Measurements from ENCODE around the gene SS18L1. TPM values are rescaled to one million over a fixed set of nuclear protein-coding genes. Genes with fewer than 3 reads are reported as not detected.
"Not testable (repeated sequence)": the region's sequence is repeated elsewhere in the genome, so short reads cannot be mapped to it uniquely, and the experiment has no call there.

Gene SS18L1
- total RNA-seq, 1 experiment from 2014 or later = 15.1 TPM

- no peak for DNase-seq (ENCODE audit: low read depth)
Observed at GRCh38 chr20:62137478-62138203, 5.9 kb upstream of the SS18L1 start.

DNA sequence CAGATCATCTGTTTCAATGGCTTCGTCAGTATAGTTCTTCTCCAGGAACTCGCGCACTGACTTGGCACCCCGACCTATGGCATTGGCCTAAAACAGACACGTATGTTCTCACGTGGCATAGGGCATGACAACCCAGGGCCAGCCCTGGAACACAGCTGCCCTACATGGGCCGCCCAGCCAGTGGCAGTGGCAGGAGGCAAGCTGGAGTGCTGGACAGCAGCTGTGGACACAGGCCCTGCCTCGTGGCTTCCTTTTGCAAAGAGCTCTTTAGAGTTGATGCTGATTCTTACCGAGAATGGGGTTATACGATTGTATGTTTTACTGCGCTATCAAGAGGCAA is 5.4 kb upstream of the SS18L1 start:
- DNase-seq (ENCODE audit: low read depth) = no peak

- DNase-seq (ENCODE audit: low read depth) = no peak
Observed at GRCh38 chr20:62138912-62139311, 4.7 kb upstream of the SS18L1 start.

DNA sequence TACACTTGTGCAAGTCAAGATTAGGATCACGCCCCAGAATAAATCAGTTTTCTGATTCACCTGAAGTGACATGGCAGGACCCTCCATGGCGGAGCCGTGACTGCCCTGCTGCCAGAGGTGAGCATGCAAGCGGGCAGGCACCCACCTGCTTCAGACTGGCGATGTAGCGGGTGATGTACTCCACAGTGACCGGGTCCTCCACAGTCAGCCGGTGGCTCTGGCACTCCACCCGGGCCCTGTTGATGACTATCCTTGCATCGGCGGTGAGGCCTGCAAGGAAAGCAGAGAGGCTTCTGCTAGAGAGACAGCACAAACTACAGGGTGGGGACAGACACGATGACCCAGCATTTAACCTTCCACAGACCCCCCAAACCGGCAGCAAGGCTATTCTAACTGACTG is 3.9 kb upstream of the SS18L1 start:
- DNase-seq (ENCODE audit: low read depth) = no peak

- no peak for DNase-seq (ENCODE audit: low read depth)
Observed at GRCh38 chr20:62141043-62141396, 2.5 kb upstream of the SS18L1 start.

DNA sequence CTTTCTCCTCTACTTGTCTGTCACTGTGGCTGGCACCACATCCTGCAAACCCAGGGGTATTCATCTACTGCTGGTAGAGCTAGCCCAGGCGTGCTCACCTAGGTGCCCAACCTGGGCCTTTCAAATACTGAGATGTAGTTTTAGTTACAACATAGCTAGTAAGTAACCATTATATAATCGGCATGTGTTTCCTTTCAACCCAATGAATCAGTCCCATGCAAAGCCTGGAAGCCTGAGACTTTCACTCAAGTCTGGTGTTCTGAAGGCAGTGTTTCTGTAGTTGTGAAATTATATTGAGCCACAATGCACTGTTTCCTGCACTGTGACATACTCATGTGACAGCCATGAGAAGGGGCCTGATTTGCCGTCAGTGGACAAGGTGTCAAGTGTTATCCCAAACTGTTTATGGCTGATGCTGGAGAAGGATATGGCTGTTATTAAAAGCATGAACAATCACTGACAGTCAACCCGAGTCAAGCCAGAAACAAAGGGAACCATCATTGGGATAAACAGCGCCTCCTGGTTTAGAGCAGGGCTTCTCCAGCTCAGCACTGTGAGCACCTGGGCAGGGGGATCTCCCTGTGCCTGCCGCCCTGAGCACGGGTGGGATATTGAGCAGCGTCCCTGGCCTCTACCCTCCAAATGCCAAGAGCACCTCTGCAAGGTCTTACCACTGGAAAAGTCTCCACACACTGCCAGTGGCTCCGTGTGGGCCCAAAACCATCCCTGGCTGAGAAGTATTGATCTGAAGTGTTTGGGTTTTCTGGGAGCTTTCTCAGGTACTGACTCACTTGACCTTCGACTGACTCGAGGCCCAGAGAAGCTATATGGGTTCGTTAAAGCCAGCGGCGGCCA is 1.9 kb upstream of the SS18L1 start:
- no peak for DNase-seq (ENCODE audit: low read depth)

- no peak for DNase-seq (ENCODE audit: low read depth)
Observed at GRCh38 chr20:62142252-62143080, 1.1 kb upstream of the SS18L1 start.

GRCh38 chr20:62143957-62144825 is 622 bp downstream of the SS18L1 start:
- DNase-seq (ENCODE audit: low read depth) = peak; percentile 68

GRCh38 chr20:62145688-62146018 is 2.1 kb downstream of the SS18L1 start:
- DNase-seq (ENCODE audit: low read depth) = no peak

DNA sequence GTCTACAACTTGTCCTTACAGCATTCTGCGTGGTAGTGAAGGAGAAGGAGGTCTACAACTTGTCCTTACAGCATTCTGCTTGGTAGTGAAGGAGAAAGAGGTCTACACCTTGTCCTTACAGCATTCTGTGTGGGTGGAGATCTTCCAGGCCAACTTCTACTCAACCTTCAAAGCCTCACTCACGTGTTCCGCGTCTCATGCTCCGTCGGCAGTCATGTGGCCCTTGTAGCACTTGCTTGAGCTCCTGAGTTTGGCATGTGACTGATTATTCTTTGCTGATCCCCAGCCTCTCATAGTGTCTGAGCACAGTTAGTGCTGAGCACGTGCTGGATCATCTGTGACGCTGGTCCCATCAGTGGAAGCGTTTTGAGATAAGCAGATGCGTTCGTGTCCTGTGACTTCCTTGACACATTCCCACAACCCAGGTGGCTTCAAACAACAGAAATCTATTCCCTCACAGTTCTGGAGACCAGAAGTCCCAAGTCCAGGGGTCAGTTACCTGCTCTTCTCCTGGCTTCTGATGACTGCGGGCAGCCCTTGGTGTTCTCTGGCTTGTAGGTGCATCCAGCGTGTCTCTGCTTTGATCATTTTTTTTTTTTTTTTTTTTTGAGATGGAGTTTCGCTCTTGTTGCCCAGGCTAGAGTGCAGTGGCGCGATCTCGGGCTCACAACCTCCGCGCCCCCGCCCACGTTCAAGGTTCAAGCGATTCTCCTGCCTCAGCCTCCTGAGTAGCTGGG is 2.6 kb downstream of the SS18L1 start:
- no peak for DNase-seq (ENCODE audit: low read depth)

DNA sequence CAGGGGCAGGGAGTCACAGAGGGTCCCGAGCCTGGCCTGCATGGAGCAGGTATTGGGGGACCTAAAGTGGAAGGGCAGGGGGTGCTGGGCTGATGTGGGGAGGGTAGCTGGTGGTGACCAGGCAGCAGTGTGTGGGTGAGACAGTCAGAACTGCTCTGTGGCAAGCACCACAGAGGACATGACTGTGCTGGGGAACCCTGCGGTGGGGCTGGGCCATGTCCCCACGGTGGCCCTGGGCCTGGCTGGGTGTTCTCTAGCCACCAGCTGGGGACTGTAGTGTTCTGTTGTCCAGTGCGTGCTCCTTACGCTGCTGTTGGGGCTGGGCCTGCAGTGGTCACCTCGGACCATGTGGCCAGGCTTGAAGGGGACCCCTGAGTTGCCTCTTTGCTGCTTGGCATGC is 3.6 kb downstream of the SS18L1 start:
- no peak for DNase-seq (ENCODE audit: low read depth)

DNA sequence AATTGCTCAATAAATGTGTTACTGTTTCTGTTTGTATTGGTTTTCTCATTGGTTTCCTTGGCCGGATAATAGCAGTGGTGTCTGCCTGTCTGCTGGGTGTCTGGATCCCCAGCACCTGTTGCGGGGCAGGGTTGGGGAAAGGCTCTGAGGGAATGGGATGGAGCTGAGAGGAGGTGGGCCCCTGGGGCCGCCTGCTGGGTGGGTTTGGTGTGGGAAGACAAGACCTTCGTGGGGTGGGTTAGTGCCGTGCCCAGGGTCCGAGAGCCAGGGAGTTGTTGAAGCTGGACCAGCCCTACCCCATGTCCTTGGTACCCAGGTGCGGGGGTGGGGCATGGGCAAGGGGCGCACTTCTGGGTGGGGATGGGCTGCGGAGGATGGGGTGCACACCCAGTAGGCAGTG is 4.0 kb downstream of the SS18L1 start:
- no peak for DNase-seq (ENCODE audit: low read depth)

DNA sequence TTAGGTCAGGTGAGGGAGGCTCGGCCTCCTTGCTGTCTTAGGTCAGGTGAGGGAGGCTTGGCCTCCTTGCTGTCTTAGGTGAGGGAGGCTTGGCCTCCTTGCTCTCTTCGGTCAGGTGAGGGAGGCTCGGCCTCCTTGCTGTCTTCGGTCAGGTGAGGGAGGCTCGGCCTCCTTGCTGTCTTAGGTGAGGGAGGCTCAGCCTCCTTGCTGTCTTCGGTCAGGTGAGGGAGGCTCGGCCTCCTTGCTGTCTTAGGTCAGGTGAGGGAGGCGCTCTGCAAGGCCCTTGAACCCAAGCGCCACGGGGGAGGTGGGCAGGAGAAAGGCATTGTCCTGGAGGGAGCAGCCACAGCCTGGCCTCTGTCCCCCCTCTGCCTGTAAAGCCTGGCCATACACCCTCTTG is 4.8 kb downstream of the SS18L1 start:
- DNase-seq (ENCODE audit: low read depth) = not testable (repeated sequence)

- no peak for DNase-seq (ENCODE audit: low read depth)
Observed at GRCh38 chr20:62148908-62149314, 5.3 kb downstream of the SS18L1 start.

DNA sequence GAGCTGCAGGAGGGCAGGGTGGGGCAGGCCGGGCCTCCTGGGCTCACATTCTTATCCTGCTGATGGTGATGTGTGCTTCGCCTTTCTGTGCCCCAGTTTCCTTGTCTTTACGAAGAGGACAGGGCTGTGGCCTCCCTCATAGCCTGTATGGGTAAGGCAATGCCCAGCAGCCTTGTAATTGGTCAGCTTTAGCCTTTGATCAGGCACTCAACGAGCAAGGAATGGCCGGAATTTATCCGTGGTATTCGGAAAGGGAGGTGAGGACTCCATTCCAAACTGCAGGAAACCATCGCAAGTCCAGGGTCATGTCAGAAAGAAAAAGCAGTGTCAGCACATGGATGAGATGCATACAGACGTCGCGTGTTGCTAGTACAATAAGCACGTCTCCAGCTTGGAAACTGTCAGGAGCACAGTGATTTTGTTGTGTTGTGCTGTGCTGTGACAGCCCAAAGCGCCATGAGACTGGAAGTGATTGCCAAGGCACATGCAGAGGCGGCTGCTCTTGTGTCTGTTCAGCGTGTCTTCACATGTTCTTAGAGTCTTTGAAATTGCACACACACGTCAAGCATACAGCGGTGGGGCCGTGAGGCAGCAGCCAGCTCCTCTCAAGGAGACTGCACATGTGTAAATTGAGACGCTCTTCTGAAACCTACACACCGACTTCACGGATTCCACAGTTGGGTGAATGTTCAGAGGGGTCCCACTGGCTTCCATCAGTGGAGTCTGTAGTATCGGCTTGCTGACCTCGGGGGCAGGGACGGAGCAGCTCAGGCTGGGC is 6.2 kb downstream of the SS18L1 start:
- no peak for DNase-seq (ENCODE audit: low read depth)

DNA sequence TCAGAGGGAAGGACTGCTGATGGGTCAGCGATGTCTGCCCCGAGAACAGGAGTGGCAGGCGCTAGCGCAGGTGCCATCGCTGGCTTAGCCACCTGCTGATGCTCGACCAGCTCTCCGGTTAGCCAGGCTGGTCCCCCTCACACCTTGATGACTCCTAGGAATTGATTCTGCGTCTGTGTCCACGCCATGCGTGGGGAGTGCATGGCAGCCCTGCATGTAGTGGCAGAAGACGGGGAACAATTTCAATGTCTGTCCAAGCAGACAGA is 6.7 kb downstream of the SS18L1 start:
- DNase-seq (ENCODE audit: low read depth) = no peak

DNA sequence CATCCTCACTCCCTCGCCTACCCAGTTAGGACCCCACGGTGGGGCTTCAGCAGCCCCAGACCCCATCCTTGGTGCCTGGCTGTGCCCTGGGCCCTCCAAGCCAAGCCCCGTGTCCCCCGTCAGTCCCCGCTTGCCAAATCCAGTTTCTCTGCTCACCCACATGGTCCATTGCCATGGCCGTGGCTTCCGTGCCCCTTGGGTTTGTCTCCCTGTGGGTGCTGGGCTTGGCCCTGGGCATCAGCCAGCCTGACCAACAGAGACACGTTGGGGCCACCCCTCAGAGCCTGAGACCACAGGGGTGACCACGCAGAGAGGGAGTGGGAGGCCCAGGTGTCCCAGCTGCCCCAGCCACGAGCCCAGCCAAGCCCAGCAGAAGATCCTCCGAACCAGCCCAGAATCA is 7.7 kb downstream of the SS18L1 start:
- DNase-seq (ENCODE audit: low read depth) = no peak

GRCh38 chr20:62151835-62152364 is 8.3 kb downstream of the SS18L1 start:
- DNase-seq (ENCODE audit: low read depth) = no peak

DNA sequence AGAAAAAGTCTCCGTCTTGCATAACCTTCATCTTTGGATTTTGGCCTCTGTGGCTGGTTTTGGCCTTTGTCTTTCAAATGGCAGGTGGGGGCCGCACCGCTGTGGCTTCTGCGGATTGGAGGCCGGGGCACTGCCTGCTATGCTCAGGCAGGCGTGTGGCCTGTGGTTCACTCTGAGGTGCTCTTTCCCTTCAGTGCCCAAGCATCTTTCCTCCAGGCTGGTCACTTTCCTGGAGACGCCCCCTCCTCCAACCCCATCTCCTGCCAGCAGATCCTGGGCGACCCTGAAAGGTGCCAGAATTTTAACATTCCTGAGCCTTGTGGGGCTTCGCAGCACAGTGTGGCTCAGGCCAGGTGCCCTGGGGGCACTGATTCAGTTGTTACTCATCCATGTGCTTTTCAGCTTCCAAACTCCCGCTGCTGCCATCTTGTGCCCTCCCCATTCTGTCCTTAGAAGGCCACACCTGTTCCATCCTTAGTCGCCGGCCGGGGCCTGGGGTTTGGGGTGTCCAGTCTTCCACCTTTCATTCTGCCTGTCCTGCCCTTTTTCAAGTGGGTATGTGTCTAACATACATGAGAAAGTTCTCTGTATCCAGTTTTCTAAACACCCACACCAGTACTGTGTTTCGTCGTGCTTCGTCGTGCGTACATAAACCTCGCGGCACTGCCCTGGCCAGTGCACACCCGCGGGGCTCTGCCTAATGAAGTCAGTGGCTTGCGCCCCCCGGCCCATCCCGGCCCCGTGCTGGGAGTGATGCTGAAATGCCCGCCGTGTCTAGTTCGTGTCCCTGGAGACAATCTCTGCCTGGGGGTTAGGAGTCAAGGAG is 12.1 kb downstream of the SS18L1 start:
- DNase-seq (ENCODE audit: low read depth) = peak; percentile 97

- DNase-seq (ENCODE audit: low read depth) = no peak
Observed at GRCh38 chr20:62156254-62156556, 12.6 kb downstream of the SS18L1 start.
